Astrocyte (in vitro differentiated cells and primary cell): Measurements from ENCODE around the gene MCTP2. TPM values are rescaled to one million over a fixed set of nuclear protein-coding genes. Genes with fewer than 3 reads are reported as not detected.

Experiments
- DNase-seq: peaks from one replicate; pipeline ENCODE4 v3.0.0-alpha.2; 2010; ENCODE audit warnings: low read depth
- FAIRE-seq: peaks from 2 replicates; lab custom pipeline; 2011; peaks lifted over from hg19 to GRCh38; lab: Jason Lieb, UNC
- H2AFZ ChIP-seq: 2 replicates; pipeline ENCODE4 v1.6.0; 2012; ENCODE audit warnings: low read depth, low read length, inconsistent platforms
- H3K27ac ChIP-seq: 2 replicates; pipeline ENCODE4 v1.5.1; 2011; ENCODE audit warnings: low read depth, low read length, inconsistent platforms
- H3K27me3 ChIP-seq: 2 replicates; pipeline ENCODE4 v1.6.0; 2011; ENCODE audit warnings: low read length, inconsistent platforms; ENCODE audit not compliant: insufficient read depth
- H3K36me3 ChIP-seq: 2 replicates; pipeline ENCODE4 v1.5.1; 2011; ENCODE audit warnings: low read length, inconsistent platforms; ENCODE audit not compliant: insufficient read depth
- H3K4me1 ChIP-seq: 2 replicates; pipeline ENCODE4 v1.5.1; 2011; ENCODE audit warnings: low read length, inconsistent platforms; ENCODE audit not compliant: insufficient read depth
- H3K4me2 ChIP-seq: 2 replicates; pipeline ENCODE4 v1.6.0; 2012; ENCODE audit warnings: low read length, inconsistent platforms
- H3K4me3 ChIP-seq: 2 replicates; pipeline ENCODE4 v1.5.1; 2011; ENCODE audit warnings: low read depth, mild to moderate bottlenecking, low read length, inconsistent platforms; ENCODE audit not compliant: insufficient read depth
- H3K79me2 ChIP-seq: 2 replicates; pipeline ENCODE4 v1.6.0; 2012; ENCODE audit warnings: mild to moderate bottlenecking, low read length, inconsistent platforms; ENCODE audit not compliant: insufficient read depth
- H3K9ac ChIP-seq: 2 replicates; pipeline ENCODE4 v1.6.0; 2012; ENCODE audit warnings: mild to moderate bottlenecking, low read length, inconsistent platforms
- H3K9me3 ChIP-seq: 2 replicates; pipeline ENCODE4 v1.5.1; 2012; ENCODE audit warnings: low read depth, mild to moderate bottlenecking, low read length, inconsistent platforms; ENCODE audit not compliant: insufficient read depth
- H4K20me1 ChIP-seq: 2 replicates; pipeline ENCODE4 v1.6.0; 2012; ENCODE audit warnings: low read length, inconsistent platforms; ENCODE audit not compliant: insufficient read depth
- H3K27ac Mint-ChIP-seq: one replicate; pipeline ENCODE4 v1.8.0; 2021; ENCODE audit warnings: mild to moderate bottlenecking, mixed read lengths; ENCODE audit not compliant: unreplicated experiment
- H3K27me3 Mint-ChIP-seq: one replicate; pipeline ENCODE4 v1.8.0; 2021; ENCODE audit warnings: low read depth, mixed read lengths; ENCODE audit not compliant: unreplicated experiment
- H3K36me3 Mint-ChIP-seq: one replicate; pipeline ENCODE4 v1.8.0; 2021; ENCODE audit warnings: low read depth, mixed read lengths; ENCODE audit not compliant: unreplicated experiment
- H3K4me1 Mint-ChIP-seq: one replicate; pipeline ENCODE4 v1.8.0; 2021; ENCODE audit warnings: low read depth, mixed read lengths; ENCODE audit not compliant: unreplicated experiment
- H3K4me3 Mint-ChIP-seq: one replicate; pipeline ENCODE4 v1.8.0; 2021; ENCODE audit warnings: mild to moderate bottlenecking, moderate library complexity, mixed read lengths; ENCODE audit not compliant: unreplicated experiment
- H3K9me3 Mint-ChIP-seq: one replicate; pipeline ENCODE4 v1.8.0; 2021; ENCODE audit warnings: mild to moderate bottlenecking, mixed read lengths; ENCODE audit not compliant: unreplicated experiment
- EZH2 ChIP-seq: IDR thresholded peaks from 2 replicates; pipeline ENCODE4 v1.6.1; 2012; ENCODE audit warnings: mild to moderate bottlenecking, low read length, inconsistent platforms; ENCODE audit not compliant: insufficient read depth
- total RNA-seq: library from RNA; stranded (reverse); gene quantifications from 2 replicates; pipeline ENCODE4 v1.2.1, GENCODE V29; 2021
- TF ChIP-seq, protein P1 (sequence below): IDR thresholded peaks from 2 replicates; pipeline ENCODE4 v1.5.1; 2011; ENCODE audit warnings: low read depth, mild to moderate bottlenecking, inconsistent platforms, low read length, moderate library complexity; ENCODE audit not compliant: insufficient read depth

The MCTP2 gene
- total RNA-seq, 1 donor from 2014 or later: 2.6 TPM

- Mint-ChIP-seq H3K27ac (no peak overlapping the region), H3K9me3 (no peaks in the 10 kb centered on the region)
Observed at GRCh38 chr15:94404733-94405283, 173.4 kb downstream of the MCTP2 start.

DNA sequence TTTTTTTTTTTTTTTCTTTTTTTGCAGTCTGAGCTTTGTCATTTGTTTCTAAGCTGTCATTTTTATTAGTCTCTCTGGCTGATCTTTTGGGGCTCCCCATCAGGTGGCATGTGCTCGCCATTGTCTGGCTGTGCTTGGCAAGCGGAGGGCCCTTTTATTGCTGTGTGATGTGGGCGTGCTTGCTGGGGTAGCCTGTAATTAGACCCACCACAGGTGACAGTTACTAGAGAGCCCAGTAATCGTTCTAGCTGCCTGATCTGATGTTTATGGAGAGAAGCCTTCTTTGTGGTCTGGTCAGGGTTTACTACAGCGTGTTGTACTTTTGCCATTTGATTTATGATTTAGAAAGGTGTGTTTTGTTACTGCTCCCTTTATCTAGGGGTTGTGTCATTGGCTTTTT, 179.9 kb downstream of the MCTP2 start:
- no peaks in the 10 kb centered on the region for H3K4me1 ChIP-seq
- H3K4me3 ChIP-seq: no peak overlapping the region
- no peaks in the 10 kb centered on the region for H3K9me3 ChIP-seq
- no peak for FAIRE-seq
- no peaks in the 10 kb centered on the region for H3K36me3 Mint-ChIP-seq
- no peak for DNase-seq
- no peak overlapping the region for H2AFZ ChIP-seq
- H3K27ac ChIP-seq: no peak overlapping the region
- no peaks in the 10 kb centered on the region for H3K79me2 ChIP-seq
- no peaks in the 10 kb centered on the region for H3K9me3 Mint-ChIP-seq
- no peaks in the 10 kb centered on the region for H4K20me1 ChIP-seq
- H3K4me2 ChIP-seq: no peak overlapping the region
- H3K4me1 Mint-ChIP-seq: peaks cover 4% of the 10 kb centered on the region
- H3K4me3 Mint-ChIP-seq: no peak overlapping the region
- H3K36me3 ChIP-seq: no peaks in the 10 kb centered on the region
- H3K27me3 ChIP-seq: no peaks in the 10 kb centered on the region
- TF ChIP-seq, protein P1, sequence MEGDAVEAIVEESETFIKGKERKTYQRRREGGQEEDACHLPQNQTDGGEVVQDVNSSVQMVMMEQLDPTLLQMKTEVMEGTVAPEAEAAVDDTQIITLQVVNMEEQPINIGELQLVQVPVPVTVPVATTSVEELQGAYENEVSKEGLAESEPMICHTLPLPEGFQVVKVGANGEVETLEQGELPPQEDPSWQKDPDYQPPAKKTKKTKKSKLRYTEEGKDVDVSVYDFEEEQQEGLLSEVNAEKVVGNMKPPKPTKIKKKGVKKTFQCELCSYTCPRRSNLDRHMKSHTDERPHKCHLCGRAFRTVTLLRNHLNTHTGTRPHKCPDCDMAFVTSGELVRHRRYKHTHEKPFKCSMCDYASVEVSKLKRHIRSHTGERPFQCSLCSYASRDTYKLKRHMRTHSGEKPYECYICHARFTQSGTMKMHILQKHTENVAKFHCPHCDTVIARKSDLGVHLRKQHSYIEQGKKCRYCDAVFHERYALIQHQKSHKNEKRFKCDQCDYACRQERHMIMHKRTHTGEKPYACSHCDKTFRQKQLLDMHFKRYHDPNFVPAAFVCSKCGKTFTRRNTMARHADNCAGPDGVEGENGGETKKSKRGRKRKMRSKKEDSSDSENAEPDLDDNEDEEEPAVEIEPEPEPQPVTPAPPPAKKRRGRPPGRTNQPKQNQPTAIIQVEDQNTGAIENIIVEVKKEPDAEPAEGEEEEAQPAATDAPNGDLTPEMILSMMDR: no peak
- no peak for TF ChIP-seq EZH2
- H3K9ac ChIP-seq: no peak overlapping the region
- no peak overlapping the region for H3K27ac Mint-ChIP-seq
- H3K27me3 Mint-ChIP-seq: no peaks in the 10 kb centered on the region

More at GRCh38 chr15:94404733-94405283, 173.4 kb downstream of the MCTP2 start:
- Histone ChIP-seq H3K27ac (no peak overlapping the region), H4K20me1 (no peaks in the 10 kb centered on the region), H3K36me3 (no peaks in the 10 kb centered on the region), H3K79me2 (no peaks in the 10 kb centered on the region), H3K4me3 (no peak overlapping the region), H3K9me3 (no peaks in the 10 kb centered on the region), H2AFZ (no peak overlapping the region), H3K9ac (no peak overlapping the region), H3K27me3 (no peaks in the 10 kb centered on the region), H3K4me2 (no peak overlapping the region), H3K4me1 (no peaks in the 10 kb centered on the region)
- TF ChIP-seq EZH2: no peak
- TF ChIP-seq, protein P1: no peak
- H3K27me3 Mint-ChIP-seq: no peaks in the 10 kb centered on the region
- no peaks in the 10 kb centered on the region for H3K36me3 Mint-ChIP-seq
- DNase-seq (no peak), FAIRE-seq (no peak)
- peaks cover 4% of the 10 kb centered on the region for H3K4me1 Mint-ChIP-seq
- H3K4me3 Mint-ChIP-seq: no peak overlapping the region

DNA sequence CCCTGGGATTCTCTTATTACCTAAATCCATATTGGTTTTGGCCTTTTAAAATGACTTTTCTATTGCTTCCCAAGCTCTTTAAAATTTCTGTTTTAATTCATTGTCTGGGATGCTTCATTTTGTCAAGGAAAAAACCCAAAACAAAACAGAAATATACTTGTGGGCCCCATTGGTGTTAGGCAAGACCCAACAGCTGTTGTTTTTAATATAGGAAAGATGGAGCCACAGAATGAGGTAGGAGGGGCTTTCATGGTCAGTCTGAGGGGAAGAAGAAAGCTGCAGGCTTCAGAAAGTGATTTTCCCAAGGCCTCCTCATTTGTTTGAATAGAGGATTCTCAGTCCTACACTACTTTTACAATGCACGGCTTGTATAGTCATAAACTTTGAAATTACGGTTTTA, 180.5 kb downstream of the MCTP2 start:
- H3K79me2 ChIP-seq: no peaks in the 10 kb centered on the region
- Mint-ChIP-seq H3K4me3 (no peak overlapping the region), H3K27me3 (no peaks in the 10 kb centered on the region), H3K9me3 (no peaks in the 10 kb centered on the region), H3K27ac (no peak overlapping the region), H3K36me3 (no peaks in the 10 kb centered on the region), H3K4me1 (peaks cover 4% of the 10 kb centered on the region)
- no peaks in the 10 kb centered on the region for H3K4me1 ChIP-seq
- H3K9me3 ChIP-seq: no peaks in the 10 kb centered on the region
- DNase-seq (no peak), FAIRE-seq (no peak)
- H3K4me3 ChIP-seq: no peak overlapping the region
- no peaks in the 10 kb centered on the region for H3K36me3 ChIP-seq
- TF ChIP-seq EZH2: no peak
- TF ChIP-seq, protein P1: no peak
- H4K20me1 ChIP-seq: no peaks in the 10 kb centered on the region
- no peak overlapping the region for H2AFZ ChIP-seq
- H3K27me3 ChIP-seq: no peaks in the 10 kb centered on the region
- no peak overlapping the region for H3K27ac ChIP-seq
- H3K9ac ChIP-seq: no peak overlapping the region
- no peak overlapping the region for H3K4me2 ChIP-seq
